ENCODE measurements around the gene AFAP1L2.

AFAP1L2 gene

DNA sequence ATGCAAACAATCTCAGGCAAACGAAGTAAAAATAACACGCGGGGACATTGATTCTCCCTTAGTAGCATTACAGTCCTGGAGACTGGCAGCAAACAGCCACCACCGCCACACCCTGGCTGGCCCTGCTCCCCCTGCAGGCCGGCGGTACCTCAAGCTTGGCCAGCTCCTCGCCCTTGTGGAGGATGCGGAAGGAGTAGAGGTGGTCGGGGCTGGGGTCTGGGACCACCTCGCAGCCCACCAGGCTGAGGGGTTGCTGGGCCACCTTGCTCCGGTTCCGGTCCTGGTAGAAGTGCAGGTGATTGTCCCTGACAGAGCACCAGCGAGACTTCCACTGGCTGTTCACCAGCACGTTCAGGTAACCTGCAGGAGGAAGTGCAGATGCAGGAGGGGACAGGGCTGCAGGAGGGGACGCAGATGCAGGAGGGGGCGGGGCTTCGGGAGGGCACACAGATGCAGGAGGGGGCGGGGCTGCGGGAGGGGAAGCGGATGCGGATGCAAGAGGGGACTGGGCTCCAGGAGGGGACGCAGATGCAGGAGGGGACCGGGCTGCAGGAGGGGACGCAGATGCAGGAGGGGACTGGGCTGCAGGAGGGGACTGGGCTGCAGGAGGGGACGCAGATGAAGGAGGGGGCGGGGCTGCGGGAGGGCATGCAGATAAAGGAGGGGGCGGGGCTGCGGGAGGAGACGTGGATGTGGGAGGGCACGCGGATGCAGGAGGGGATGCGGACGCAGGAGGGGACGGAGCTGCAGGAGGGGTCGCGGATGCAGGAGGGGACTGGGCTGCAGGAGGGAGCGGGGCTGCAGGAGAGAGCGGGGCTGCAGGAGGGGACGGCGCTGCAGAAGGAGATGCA is 99.5 kb downstream of the AFAP1L2 start:
- Histone ChIP-seq H3K4me1 (ENCODE audit: control insufficient read depth, low read length) (peaks cover 11% of the 10 kb centered on the region), H3K79me2 (ENCODE audit: control insufficient read depth, low read length) (no peaks in the 10 kb centered on the region), H3K27ac (ENCODE audit: low read depth, low read length) (no peak overlapping the region), H3K4me3 (ENCODE audit: low read length) (peak overlapping the region; percentile 75), H3K4me2 (ENCODE audit: low read length) (peak overlapping the region; percentile 81), H3K36me3 (ENCODE audit: control insufficient read depth, low read length) (no peaks in the 10 kb centered on the region), H3K9me2 (replicated peaks; ENCODE audit: control insufficient read depth, low read length) (no peaks in the 10 kb centered on the region), H4K20me1 (ENCODE audit: control insufficient read depth, insufficient read depth, low read depth, low read length) (no peaks in the 10 kb centered on the region), H3K27me3 (ENCODE audit: control insufficient read depth, low read length) (no peaks in the 10 kb centered on the region; the same call in 1 of the 2 replicates), H3F3A (ENCODE audit: control insufficient read depth, insufficient read depth) (no peaks in the 10 kb centered on the region), H3K9me3 (ENCODE audit: control insufficient read depth, insufficient read depth, low read length) (no peaks in the 10 kb centered on the region)
- TF ChIP-seq EZH2phosphoT487 (IDR thresholded peaks at IDR 0.05; ENCODE audit: borderline replicate concordance, low read length) = no peak
- TF ChIP-seq, protein P1, sequence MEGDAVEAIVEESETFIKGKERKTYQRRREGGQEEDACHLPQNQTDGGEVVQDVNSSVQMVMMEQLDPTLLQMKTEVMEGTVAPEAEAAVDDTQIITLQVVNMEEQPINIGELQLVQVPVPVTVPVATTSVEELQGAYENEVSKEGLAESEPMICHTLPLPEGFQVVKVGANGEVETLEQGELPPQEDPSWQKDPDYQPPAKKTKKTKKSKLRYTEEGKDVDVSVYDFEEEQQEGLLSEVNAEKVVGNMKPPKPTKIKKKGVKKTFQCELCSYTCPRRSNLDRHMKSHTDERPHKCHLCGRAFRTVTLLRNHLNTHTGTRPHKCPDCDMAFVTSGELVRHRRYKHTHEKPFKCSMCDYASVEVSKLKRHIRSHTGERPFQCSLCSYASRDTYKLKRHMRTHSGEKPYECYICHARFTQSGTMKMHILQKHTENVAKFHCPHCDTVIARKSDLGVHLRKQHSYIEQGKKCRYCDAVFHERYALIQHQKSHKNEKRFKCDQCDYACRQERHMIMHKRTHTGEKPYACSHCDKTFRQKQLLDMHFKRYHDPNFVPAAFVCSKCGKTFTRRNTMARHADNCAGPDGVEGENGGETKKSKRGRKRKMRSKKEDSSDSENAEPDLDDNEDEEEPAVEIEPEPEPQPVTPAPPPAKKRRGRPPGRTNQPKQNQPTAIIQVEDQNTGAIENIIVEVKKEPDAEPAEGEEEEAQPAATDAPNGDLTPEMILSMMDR (IDR thresholded peaks at IDR 0.05; ENCODE audit: low read depth, low read length, poor library complexity, severe bottlenecking) = peak; percentile 65

DNA sequence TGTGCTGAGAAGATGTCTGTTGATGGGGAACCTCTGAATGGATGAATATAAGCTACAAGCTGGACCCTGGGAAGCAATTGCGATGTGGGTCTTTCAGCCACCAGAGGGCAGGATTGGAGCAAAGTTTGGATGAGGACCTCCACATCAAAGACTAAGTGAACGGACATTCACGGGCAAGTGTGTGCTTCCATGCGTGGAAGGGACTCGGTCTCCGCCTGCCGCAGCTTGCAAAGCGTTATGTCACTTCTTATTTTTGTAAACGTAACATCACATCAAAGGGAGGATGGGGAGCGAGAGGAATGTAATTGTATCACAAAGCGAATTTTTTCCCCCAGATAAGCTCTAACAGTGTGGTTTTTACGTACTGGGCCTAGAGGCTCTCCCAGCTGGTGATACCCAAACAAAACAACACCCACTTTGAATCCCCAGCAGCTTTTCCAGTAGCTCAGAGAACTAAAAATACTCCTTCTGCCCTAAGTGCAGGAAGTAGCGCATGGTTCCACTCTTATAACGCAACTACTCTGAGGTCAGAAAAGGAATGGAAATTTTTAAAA is 100.2 kb downstream of the AFAP1L2 start:
- Histone ChIP-seq H3K27ac (ENCODE audit: low read depth, low read length) (no peak overlapping the region), H4K20me1 (ENCODE audit: control insufficient read depth, insufficient read depth, low read depth, low read length) (no peaks in the 10 kb centered on the region), H3K4me2 (ENCODE audit: low read length) (peak overlapping the region; percentile 81), H3K79me2 (ENCODE audit: control insufficient read depth, low read length) (no peaks in the 10 kb centered on the region), H3F3A (ENCODE audit: control insufficient read depth, insufficient read depth) (no peaks in the 10 kb centered on the region), H3K27me3 (ENCODE audit: control insufficient read depth, low read length) (no peaks in the 10 kb centered on the region; the same call in 1 of the 2 replicates), H3K4me1 (ENCODE audit: control insufficient read depth, low read length) (peaks cover 11% of the 10 kb centered on the region), H3K4me3 (ENCODE audit: low read length) (peak overlapping the region; percentile 75), H3K36me3 (ENCODE audit: control insufficient read depth, low read length) (no peaks in the 10 kb centered on the region), H3K9me3 (ENCODE audit: control insufficient read depth, insufficient read depth, low read length) (no peaks in the 10 kb centered on the region), H3K9me2 (replicated peaks; ENCODE audit: control insufficient read depth, low read length) (no peaks in the 10 kb centered on the region)
- no peak for TF ChIP-seq EZH2phosphoT487 (IDR thresholded peaks at IDR 0.05; ENCODE audit: borderline replicate concordance, low read length)
- TF ChIP-seq, protein P1 (IDR thresholded peaks at IDR 0.05; ENCODE audit: low read depth, low read length, poor library complexity, severe bottlenecking) = peak; percentile 75

DNA sequence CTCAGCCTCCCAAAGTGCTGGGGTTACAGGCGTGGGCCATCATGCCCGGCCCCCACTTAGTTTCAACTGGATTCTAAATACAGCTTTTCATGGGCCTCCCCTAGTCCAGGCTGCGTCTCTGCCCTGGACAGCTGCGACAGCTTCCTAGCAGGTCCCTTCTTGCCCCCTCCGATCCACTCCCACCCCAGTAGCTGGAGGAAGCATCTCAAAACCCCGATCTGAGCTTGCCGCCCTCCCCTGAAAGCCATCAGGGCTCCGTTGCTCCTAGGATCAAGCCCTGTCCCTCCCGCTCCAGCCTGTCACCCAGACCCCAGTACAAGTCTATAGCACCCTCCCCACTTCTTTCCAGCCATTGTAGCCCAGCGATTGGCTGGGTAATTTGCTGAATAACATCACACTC is 100.7 kb downstream of the AFAP1L2 start:
- H3K4me3 ChIP-seq (ENCODE audit: low read length) = peak overlapping the region; percentile 75
- H3K27ac ChIP-seq (ENCODE audit: low read depth, low read length) = no peak overlapping the region
- peak overlapping the region; percentile 81 for H3K4me2 ChIP-seq (ENCODE audit: low read length)
- H3K36me3 ChIP-seq (ENCODE audit: control insufficient read depth, low read length) = no peaks in the 10 kb centered on the region
- peaks cover 11% of the 10 kb centered on the region for H3K4me1 ChIP-seq (ENCODE audit: control insufficient read depth, low read length)
- H3K79me2 ChIP-seq (ENCODE audit: control insufficient read depth, low read length) = no peaks in the 10 kb centered on the region
- no peaks in the 10 kb centered on the region for H3F3A ChIP-seq (ENCODE audit: control insufficient read depth, insufficient read depth)
- H3K9me3 ChIP-seq (ENCODE audit: control insufficient read depth, insufficient read depth, low read length) = no peaks in the 10 kb centered on the region
- no peaks in the 10 kb centered on the region for H3K27me3 ChIP-seq (ENCODE audit: control insufficient read depth, low read length)
- H4K20me1 ChIP-seq (ENCODE audit: control insufficient read depth, insufficient read depth, low read depth, low read length) = no peaks in the 10 kb centered on the region
- TF ChIP-seq EZH2phosphoT487 (IDR thresholded peaks at IDR 0.05; ENCODE audit: borderline replicate concordance, low read length) = no peak
- TF ChIP-seq, protein P1 (IDR thresholded peaks at IDR 0.05; ENCODE audit: low read depth, low read length, poor library complexity, severe bottlenecking) = no peak
- no peaks in the 10 kb centered on the region for H3K9me2 ChIP-seq (replicated peaks; ENCODE audit: control insufficient read depth, low read length)
